Activated CD4-positive, alpha-beta T cell treated with anti-CD3 and anti-CD28 coated beads, Interleukin-2, amount 50 U/mL, for 48 hours (primary cell): ENCODE data around the gene TSEN2.

ENCODE experiments used
- DNase-seq, 2 experiments: peaks; one replicate each; pipeline ENCODE4 v3.0.0-alpha.2; 2020

TSEN2 gene

DNA sequence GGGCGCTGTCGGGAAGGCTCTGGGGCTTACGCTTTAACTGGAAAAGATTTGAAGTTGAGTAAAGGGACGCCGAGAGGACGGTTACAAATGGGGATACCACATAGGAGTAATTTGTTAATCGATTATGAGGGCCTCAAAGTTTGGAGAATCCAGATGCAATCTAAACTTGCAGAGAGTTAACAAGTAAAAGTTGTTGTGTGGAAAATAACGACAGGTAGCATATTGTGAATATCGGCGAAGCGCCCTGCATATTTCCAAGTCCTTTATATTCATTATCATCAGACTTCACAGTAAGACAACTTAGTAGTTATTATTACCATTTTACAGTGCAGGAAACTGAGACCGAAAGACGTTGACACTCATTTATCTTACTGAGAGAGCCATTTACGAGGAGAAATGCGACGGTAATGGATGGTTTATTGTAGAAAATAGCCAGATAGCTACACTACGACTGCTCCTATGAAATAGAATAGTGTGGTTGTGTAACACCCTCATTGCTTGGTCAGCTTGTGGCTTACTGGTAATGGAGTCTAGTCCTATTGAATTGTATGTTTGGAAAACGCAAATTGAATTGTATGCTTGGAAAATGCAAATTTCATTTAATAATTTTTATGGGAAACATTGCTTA lies 73.3 kb downstream of the TSEN2 start:
- DNase-seq: no peak

DNA sequence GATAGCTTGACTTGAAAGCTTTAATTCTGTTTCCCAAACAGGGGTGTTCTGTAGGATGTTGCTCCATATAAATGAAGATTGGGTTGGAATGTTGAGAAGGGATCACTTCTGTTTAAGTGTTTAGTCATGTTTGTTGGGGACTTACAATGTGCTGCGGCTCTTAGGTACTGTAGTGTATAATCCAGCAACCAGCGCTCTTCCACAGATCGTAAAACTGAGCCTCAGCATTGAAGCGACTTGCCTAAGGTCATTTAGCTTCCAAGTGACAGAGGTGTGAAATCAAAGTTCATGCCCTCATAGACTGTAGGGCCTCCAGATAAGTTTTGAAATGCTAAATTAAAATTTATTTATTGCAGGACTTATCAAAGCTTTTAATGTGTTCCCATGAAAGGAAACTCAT lies 74.4 kb downstream of the TSEN2 start:
- DNase-seq: no peak

DNA sequence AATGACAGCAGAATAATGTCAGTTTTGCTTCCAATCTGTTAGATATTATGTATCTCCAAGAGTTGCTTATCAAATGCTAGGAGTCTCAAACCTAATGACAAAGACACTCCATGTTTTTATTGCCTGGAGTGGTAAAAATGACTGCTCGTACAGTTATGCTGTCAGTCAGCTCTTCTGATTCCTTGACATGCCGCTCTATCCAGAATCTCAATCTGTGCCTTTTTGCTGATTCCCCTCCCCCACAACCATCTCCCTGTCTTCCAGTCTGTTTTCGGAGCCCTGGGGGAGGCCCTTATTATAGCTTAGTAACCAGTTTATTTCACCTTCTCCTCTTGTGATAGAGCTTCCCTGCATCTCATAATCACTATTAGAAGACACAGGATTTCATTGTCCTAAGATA lies 75.2 kb downstream of the TSEN2 start:
- DNase-seq: no peak

DNA sequence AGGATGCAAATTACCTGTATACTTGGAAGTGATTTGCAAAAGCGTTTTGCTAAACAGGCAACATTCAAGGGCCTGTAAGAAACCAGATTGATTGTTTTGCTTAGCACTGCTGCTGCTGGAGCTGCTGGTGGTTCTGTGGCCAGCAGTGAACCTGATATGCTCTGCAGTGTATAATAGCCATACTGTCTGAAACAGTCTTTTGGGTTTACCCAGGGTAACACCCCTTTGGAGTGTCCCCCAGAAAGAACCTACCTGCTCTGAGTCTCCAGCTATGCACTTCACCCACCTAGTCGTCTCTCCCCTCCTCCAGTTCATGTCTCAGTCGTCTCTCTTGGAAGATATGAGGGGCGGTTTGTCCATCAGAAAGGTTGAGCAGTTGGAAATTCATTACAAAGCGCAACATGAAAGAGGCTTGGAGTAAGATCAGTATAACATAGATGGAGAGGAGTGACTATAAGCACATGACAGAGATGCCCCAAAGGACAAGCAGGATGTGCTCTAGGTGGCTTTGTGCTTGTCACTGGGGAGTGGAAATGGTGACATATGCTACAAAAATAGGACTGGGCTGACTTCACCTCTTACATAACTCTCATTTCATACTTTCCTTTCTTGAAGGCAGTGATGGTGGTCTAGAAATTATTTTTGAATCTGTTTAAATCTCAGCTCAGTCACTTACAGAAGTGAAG lies 76.4 kb downstream of the TSEN2 start:
- DNase-seq: no peak

DNA sequence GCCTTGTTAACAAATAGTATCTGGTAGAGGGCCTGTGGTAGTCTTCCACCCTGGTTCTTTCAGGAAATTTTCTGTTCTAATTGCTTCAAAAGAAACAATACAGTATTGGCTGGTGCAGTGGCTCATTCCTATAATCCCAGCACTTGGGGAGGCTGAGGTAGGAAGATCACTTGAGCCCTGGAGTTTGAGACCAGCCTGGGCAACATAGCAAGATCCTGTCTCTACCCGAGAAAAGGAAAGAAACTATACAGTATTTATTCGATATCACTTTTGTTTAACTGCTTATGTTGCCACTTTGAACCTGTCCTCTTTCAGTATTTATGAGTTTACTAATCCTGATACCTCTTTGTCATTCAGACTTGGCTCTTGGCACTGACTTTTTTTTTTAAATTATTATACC lies 77.1 kb downstream of the TSEN2 start:
- DNase-seq: no peak

DNA sequence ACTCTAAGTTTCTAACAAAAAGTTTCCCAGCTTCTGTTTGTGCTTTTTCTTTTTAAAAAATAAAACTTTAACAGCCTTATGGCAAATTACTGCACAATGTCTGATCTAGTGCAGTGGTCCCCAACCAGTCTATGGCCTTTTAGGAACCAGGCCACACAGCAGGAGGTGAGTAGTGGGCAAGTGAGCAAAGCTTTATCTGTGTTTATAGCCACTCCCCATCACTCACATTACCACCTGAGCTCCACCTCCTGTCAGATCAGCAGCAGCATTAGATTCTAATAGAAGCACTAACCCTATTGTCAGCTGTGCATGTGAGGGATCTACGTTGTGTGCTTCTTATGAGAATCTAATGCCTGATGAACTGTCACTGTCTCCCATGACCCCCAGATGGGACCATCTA lies 78.2 kb downstream of the TSEN2 start:
- DNase-seq: no peak

DNA sequence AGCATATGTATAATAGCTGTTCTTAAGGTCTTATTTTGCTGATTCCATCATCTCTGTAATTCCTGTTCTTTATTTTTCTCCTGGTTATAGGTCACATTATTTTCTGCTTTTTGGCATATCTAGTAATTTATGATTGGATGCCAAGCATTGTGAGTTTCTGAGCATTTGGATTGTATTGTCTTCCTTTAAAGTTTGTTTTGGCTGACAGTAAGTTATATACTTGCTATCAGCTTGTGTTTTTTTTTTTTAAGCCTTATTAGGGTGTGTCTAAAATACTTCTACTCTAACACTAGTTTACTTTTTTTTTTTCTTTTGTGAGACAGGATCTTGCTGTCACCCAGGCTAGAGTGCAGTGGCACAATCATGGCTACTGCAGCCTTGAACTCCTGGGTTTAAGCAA lies 82.7 kb downstream of the TSEN2 start:
- DNase-seq: no peak

DNA sequence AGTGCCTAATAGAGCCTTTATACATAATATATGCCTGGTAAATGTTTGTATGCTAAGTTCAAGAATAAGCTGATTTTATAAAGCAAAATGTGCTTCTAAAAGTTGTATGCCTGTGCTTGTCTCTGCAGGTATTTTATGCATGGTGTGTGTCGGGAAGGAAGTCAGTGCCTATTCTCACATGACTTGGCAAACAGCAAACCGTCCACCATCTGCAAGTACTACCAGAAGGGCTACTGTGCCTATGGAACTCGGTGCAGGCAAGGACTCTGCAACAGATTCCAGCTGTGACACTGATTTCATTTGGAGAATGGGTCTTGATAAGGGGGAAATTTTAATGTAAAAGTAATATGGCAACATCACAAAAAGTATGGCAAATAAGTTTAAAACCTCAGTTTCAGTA lies 84.5 kb downstream of the TSEN2 start:
- no peak for DNase-seq

DNA sequence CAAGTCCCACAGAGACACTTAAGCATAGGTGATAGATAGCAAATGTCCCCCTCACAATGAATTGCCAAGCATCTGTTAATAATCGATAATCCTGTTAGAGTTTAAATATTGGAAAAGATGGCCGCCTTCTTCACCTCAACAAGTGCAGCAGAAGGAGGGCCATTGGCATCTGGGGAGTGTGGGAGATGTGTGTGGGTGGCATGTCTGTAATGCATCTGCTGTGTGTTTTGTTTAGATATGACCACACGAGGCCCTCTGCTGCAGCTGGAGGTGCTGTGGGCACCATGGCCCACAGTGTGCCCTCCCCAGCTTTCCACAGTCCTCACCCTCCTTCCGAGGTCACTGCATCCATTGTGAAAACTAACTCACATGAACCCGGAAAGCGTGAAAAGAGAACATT lies 85.6 kb downstream of the TSEN2 start:
- DNase-seq: no peak

DNA sequence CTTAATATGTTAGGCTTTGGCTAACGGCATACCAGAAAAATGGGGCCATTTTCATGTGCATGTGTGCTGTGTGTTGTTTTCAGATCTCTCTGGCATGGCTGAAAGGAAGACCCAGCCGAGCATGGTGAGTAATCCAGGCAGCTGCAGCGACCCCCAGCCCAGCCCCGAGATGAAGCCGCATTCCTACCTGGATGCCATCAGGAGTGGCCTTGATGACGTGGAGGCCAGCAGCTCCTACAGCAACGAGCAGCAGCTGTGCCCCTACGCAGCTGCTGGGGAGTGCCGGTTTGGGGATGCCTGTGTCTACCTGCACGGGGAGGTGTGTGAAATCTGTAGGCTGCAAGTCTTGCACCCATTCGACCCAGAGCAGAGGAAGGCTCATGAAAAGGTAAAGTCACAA lies 87.7 kb downstream of the TSEN2 start:
- no peak for DNase-seq

DNA sequence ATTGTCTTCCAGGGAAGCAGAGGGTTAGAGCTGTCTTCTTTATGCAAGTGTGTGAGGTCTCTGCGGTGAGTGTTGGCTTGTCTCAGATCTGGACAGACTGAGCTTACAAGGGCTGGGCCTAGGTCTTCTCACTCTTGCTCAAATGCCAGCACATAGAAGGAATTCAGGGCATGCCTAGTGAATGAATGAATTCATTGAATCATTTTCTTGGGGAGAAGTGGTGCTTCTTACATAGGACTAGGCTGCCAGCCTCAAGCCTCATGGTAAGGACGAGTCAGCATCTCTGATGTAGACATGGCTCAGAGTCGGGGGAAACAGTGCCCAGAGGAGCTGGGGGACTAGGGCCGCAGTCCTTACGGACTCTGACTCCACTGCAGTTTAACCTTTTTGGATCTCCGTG lies 89.9 kb downstream of the TSEN2 start:
- DNase-seq: no peak

DNA sequence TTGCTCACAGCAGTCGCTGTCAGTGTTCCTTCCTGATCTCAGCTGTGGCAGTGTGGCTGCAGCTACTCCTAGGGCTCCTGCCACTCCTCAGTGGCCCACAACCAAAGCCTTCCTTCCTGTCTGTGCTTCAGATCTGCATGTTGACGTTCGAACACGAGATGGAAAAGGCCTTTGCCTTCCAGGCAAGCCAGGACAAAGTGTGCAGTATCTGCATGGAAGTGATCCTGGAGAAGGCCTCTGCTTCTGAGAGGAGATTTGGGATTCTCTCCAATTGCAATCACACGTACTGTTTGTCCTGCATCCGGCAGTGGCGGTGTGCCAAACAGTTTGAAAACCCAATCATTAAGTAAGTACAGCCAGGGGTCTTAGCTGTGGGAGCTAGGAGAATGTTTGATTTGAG lies 90.4 kb downstream of the TSEN2 start:
- DNase-seq: no peak

DNA sequence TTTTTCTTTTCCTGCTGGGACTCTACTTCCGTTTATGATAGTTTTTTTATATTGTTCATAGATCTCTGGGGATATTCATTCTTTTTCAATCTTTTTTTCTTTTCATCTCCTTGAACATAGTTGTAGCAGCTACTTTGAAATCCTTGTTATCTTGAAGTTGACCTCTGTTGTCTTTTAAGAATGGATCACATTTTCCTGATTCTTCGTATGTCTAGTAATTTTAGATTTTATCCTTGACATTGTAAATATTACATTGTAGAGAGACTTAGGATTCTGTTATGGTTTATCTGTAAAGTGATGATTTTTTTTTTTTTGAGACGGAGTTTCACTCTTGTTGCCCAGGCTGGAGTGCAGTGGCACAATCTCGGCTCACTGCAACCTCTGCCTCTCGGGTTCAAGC lies 93.1 kb downstream of the TSEN2 start:
- no peak for DNase-seq

DNA sequence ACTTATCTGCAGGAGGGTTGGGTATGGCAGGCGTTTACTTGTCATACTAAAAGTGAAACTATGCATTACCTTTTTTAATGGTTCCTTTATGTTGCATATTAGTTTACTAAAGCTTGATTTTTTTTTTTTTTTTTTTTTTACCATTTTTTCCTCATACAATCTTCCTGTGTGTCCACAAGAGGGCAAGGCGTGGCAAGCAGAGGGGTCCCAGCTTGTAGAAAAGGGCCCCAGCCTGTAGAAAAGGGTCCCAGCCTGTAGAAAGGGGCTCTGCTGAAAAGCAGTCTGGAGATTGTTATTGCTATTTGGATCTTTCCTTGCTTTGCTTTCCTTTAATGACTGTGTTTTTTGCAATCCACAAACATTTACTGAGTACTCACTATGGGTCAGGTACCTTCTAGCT lies 94.5 kb downstream of the TSEN2 start:
- DNase-seq: no peak

DNA sequence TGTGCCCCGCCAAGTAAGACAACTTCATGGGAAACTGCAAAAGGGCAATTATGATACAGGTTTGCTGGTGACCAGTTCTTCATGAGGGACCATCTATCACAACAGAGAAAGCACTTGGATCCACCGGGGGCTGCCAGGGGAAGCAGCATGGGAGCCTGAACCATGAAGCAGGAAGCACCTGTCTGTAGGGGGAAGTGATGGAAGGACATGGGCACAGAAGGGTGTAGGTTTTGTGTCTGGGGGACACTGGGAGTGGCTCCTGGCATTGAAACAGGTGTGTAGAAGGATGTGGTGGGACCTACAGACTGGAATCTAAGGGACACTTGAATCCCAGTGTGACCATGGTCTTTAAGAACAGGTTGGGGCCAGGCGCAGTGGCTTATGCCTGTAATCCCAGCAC lies 95.2 kb downstream of the TSEN2 start:
- no peak for DNase-seq

DNA sequence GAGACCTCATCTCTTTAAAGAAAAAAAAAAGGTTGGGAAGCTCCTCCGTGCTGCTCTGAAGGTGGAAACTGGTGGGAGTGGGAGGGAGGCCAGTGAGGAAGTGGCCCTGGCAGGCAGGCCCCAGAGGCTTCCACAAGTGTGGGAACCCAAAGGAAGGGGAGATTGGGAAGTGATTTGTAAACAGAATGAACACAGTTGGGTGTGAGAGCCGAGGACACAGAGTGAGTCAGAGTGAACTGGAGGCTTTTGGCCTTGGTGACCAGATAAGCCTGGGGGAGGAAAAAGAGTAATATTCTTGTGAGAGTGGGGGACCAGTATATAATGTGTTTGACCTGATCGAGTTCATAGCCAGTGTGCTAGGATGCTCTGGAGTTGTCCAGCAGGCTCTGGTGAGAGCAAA lies 95.6 kb downstream of the TSEN2 start:
- no peak for DNase-seq

DNA sequence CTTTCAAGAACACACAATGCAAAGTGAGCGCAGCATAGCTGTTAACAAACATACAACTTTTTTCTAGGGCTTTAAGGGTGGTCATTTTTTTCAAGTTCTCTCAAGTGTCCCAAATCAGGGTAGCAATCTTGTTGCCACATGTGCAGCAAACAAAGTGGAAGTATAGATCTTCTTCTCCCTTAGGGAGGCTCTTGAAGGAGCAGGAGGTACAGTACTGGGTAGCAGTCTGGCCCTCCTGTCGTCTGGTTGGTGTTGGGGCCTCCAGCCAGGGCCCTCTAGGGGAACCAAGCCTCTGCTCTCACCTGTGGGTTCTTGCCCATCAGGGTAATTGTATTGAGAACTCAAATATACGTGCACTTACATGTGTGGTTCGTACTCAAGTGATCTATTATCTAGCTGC lies 98.5 kb downstream of the TSEN2 start:
- no peak for DNase-seq
